Thyroid gland (tissue), 4 donors: Measurements from ENCODE around the gene RIMS3. TPM values are rescaled to one million over a fixed set of nuclear protein-coding genes. Genes with fewer than 3 reads are reported as not detected.

Experiments used
- DNase-seq, 2 donors: peaks; one replicate each; pipeline ENCODE4 v3.0.0-alpha.2; 2019
- H3K27ac ChIP-seq, 3 donors: fragments of 200-600 bp; sonication (generic); 1 replicate in 2 of 3; 2 replicates in 1 of 3; pipeline ENCODE4 v1.5.1; 2016 to 2019; ENCODE audit warnings: mild to moderate bottlenecking in 1 of 3, moderate library complexity in 1 of 3
- H3K27me3 ChIP-seq: fragments of 200-600 bp; sonication (generic); one replicate; pipeline ENCODE4 v1.5.1; 2019
- H3K36me3 ChIP-seq, 2 donors: fragments of 200-600 bp; sonication (generic); one replicate each; pipeline ENCODE4 v1.5.1; 2016 to 2019
- H3K4me1 ChIP-seq, 2 donors: fragments of 200-600 bp; sonication (generic); one replicate each; pipeline ENCODE4 v1.5.1; 2017 to 2019
- H3K4me3 ChIP-seq, 3 donors: fragments of 200-600 bp; sonication (generic); replicated peaks in 1 of 3; 1 replicate in 2 of 3; 2 replicates in 1 of 3; pipeline ENCODE4 v1.5.1; 2016; ENCODE audit warnings: mild to moderate bottlenecking in 1 of 3
- H3K9me3 ChIP-seq: fragments of 200-600 bp; sonication (generic); one replicate; pipeline ENCODE4 v1.5.1; 2017
- POLR2A ChIP-seq, 2 donors: fragments of 450-650 bp; IDR thresholded peaks; one replicate each; pipeline ENCODE4 v1.6.1; 2017; ENCODE audit warnings: antibody characterized with exemption in 2 of 2, mild to moderate bottlenecking in 2 of 2, moderate library complexity in 1 of 2
- WGBS, 2 donors: methylation state at CpG; one replicate each; pipeline ENCODE4 v1.1.5; 2017; 5-methylcytosine and 5-hydroxymethylcytosine counted together
- intact Hi-C: fragments of 100-400 bp; cut with DNase I; formaldehyde crosslinking; loops from one replicate; pipeline ENCODE4 v1.15.1; 2023
- total RNA-seq, 4 donors: library from RNA; depleted of rRNA; stranded (reverse); fragments of >200 nt; gene quantifications; one replicate each; pipeline ENCODE4 v1.2.3, GENCODE V29; 2016
- TF ChIP-seq, protein P1 (sequence below), 6 experiments: fragments of 200-600 bp in 3 of 6; fragments of 450-650 bp in 3 of 6; sonication (generic) in 3 of 6; IDR thresholded peaks; one replicate each; pipeline ENCODE4 v1.5.1; 2016 to 2019; ENCODE audit warnings: antibody characterized with exemption in 6 of 6, mild to moderate bottlenecking in 2 of 6, inconsistent platforms in 1 of 6, moderate library complexity in 1 of 6

Gene RIMS3
- total RNA-seq, 4 donors from 2014 or later: 2.1 to 4.4 (median 3.5) TPM

DNA sequence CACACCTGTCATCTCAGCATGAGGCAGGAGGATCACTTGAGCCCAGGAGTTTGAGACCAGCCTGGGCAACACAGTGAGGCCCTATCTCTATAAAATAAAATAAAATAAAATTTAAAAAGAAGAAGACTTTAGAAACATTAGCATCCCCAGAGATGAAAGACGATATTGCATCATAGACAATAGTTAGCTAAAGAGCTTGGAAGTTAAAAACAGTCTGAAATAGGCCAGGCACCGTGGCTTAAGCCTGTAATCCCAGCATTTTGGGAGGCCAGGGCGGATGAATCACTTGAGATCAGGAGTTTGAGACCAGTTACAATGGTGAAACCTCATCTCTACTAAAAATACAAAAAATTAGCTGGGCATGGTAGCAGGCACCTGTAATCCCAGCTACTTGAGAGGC lies 59.3 kb downstream of the RIMS3 start:
- intact Hi-C loops: no loop called here
- H3K27ac ChIP-seq: no peak overlapping the region
- no peaks in the 10 kb centered on the region for H3K9me3 ChIP-seq
- 53 to 74% methylated on average over 3 of the region's 3 CpGs for WGBS, 2 donors
- H3K4me1 ChIP-seq: peaks cover 0 to 12% of the 10 kb centered on the region in 2 donors
- no peaks in the 10 kb centered on the region for H3K36me3 ChIP-seq
- DNase-seq: no peak
- H3K4me3 ChIP-seq: no peak overlapping the region
- H3K27me3 ChIP-seq: no peaks in the 10 kb centered on the region
- TF ChIP-seq POLR2A (IDR thresholded peaks at IDR 0.05): no peak
- TF ChIP-seq, protein P1, sequence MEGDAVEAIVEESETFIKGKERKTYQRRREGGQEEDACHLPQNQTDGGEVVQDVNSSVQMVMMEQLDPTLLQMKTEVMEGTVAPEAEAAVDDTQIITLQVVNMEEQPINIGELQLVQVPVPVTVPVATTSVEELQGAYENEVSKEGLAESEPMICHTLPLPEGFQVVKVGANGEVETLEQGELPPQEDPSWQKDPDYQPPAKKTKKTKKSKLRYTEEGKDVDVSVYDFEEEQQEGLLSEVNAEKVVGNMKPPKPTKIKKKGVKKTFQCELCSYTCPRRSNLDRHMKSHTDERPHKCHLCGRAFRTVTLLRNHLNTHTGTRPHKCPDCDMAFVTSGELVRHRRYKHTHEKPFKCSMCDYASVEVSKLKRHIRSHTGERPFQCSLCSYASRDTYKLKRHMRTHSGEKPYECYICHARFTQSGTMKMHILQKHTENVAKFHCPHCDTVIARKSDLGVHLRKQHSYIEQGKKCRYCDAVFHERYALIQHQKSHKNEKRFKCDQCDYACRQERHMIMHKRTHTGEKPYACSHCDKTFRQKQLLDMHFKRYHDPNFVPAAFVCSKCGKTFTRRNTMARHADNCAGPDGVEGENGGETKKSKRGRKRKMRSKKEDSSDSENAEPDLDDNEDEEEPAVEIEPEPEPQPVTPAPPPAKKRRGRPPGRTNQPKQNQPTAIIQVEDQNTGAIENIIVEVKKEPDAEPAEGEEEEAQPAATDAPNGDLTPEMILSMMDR (IDR thresholded peaks at IDR 0.05): no peak

DNA sequence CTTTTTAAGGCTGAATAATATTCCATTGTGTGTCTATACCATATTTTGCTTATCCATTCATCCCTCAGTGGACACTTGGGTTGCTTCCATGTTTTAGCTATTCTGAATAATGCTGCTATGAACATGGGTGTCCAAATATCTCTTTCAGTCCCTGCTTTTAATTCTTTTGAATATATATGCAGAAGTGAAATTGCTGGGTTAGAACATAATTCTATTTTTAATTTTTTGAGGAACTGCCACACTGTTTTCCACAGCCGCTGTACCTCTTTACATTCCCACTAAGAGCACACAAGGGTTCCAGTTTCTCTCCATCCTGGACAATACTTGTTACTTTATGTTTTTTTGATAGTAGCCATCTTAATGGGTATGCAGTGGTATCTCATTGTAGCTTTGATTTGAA lies 65.6 kb downstream of the RIMS3 start:
- Histone ChIP-seq H3K9me3 (no peaks in the 10 kb centered on the region), H3K36me3 (no peaks in the 10 kb centered on the region), H3K4me1 (no peaks in the 10 kb centered on the region), H3K27me3 (no peaks in the 10 kb centered on the region), H3K27ac (no peak overlapping the region), H3K4me3 (no peak overlapping the region)
- WGBS, 2 donors: 84% methylated on average over 1 of the region's 1 CpG
- no peak for TF ChIP-seq POLR2A (IDR thresholded peaks at IDR 0.05)
- TF ChIP-seq, protein P1 (IDR thresholded peaks at IDR 0.05): no peak
- DNase-seq: no peak
- intact Hi-C loops: no loop called here

DNA sequence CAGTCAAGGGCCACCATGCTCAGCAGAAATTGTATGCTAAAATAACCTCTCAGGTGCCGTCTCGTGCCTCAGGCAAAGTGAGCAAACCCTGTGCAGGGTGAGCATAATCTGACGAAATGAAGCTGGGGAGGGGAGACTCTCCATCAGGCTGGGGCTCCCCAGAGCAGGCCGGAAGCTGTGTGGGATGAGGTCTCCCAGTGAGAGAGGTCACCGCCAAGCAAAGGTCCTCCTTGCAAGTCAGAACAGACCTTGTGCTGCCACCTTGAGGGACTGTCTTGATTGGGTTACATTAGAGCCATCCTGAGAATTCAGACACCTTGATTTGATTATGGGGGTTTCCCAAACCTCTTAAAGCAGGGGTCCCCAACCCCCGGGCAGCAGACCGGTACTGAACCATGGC lies 69.9 kb downstream of the RIMS3 start:
- no peak overlapping the region for H3K4me3 ChIP-seq
- H3K27me3 ChIP-seq: no peaks in the 10 kb centered on the region
- H3K27ac ChIP-seq: no peak overlapping the region
- 80 to 89% methylated on average over 6 to 7 of the region's 7 CpGs for WGBS, 2 donors
- H3K9me3 ChIP-seq: no peaks in the 10 kb centered on the region
- TF ChIP-seq, protein P1 (IDR thresholded peaks at IDR 0.05): no peak
- no peak for TF ChIP-seq POLR2A (IDR thresholded peaks at IDR 0.05)
- DNase-seq: no peak
- H3K36me3 ChIP-seq: no peaks in the 10 kb centered on the region
- intact Hi-C loops: no loop called here
- H3K4me1 ChIP-seq: no peaks in the 10 kb centered on the region

DNA sequence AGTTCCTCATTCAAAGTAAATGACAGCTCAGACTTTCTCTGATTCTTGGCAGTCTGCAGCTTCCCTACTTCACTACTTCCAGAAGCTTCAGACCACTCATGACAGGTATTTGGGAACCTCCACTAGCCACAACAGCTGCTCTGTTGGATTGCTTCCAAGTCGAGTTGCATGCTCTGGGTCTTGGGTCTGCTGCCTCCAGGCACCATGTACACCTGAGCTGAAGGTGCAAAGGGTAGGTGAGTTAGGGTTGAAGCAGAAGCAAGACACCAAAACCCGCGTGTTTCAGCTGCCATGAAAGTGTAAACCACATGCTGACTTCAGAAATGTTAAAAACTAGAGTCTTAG lies 71.3 kb downstream of the RIMS3 start:
- Histone ChIP-seq H3K4me3 (no peak overlapping the region), H3K27ac (no peak overlapping the region), H3K36me3 (no peaks in the 10 kb centered on the region), H3K4me1 (no peaks in the 10 kb centered on the region), H3K9me3 (no peaks in the 10 kb centered on the region), H3K27me3 (no peaks in the 10 kb centered on the region)
- intact Hi-C loops: no loop called here
- TF ChIP-seq, protein P1 (IDR thresholded peaks at IDR 0.05): no peak
- TF ChIP-seq POLR2A (IDR thresholded peaks at IDR 0.05): no peak
- no peak for DNase-seq
- WGBS, 2 donors: 63 to 67% methylated on average over 3 of the region's 3 CpGs

DNA sequence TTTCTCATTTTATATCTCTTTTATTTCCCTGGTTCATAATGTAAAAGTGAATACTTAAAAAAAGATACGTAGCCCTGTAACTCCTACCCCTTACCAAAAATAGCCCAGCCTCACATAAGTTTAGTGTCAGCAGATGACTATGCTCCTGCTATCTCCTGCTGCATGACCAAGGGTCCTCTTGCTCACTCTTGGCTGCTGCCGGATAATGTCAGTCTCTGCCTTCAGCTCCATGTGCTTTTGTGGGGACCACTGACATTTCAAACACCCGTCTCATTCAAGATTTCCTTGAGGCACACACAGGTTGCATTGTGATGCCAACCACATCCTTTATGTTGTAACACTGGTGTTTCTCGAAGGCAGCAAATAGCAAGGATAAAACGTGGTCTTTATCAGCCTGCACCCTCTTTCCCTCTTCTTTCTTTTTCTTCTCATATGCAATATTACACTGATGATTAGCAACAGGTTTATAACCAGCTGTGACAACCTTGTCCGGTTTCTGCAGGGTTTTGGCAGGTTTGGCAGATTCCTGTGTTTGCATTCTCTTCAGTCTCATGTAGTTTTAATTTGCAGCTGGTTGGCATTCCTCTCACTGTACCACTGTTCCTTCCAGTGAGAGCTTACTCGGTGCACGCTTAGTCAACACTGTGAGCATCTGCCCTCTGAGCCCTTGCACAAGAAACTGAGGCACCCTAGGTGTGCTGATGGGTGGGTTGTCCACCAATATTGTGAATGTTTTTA lies 71.9 kb downstream of the RIMS3 start:
- Histone ChIP-seq H3K4me3 (no peak overlapping the region), H3K4me1 (no peaks in the 10 kb centered on the region), H3K9me3 (no peaks in the 10 kb centered on the region), H3K27ac (no peak overlapping the region), H3K36me3 (no peaks in the 10 kb centered on the region), H3K27me3 (no peaks in the 10 kb centered on the region)
- 50 to 56% methylated on average over 8 of the region's 8 CpGs for WGBS, 2 donors
- intact Hi-C loops: no loop called here
- DNase-seq: no peak
- TF ChIP-seq, protein P1 (IDR thresholded peaks at IDR 0.05): no peak
- no peak for TF ChIP-seq POLR2A (IDR thresholded peaks at IDR 0.05)
